GM19455 (cell line): ENCODE measurements around the gene TAP1.
"Not testable (repeated sequence)": the region's sequence is repeated elsewhere in the genome, so short reads cannot be mapped to it uniquely, and the experiment has no call there.

Source experiments
- ATAC-seq: cut with Tn5 transposase; IDR thresholded peaks from one replicate; pipeline ENCODE4 v1.9.1; 2021; ENCODE audit not compliant: unreplicated experiment

The TAP1 gene

GRCh38 chr6:32805404-32805803, 48.1 kb downstream of the TAP1 start:
- ATAC-seq: not testable (repeated sequence)

- ATAC-seq: no peak
Observed at GRCh38 chr6:32803416-32803815, 50.1 kb downstream of the TAP1 start.

DNA sequence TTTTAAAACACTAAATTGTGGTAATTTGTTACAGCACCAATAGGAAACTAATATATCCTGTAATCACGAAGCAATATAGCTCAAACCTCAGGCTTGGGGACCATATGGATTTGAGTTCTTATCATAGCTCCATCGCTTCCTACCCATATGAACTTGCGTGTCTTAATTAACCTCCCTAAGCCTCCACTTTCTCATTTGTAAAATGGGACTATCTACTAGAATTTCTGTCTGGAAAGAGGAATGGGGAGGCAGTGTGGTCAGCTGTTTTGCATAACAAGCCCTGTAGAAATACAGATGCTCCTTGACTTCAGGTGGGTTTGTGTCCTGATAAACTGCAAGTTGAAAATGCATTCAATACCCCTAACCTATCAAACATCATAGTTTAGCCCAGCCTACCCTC, 53.8 kb downstream of the TAP1 start:
- no peak for ATAC-seq

- no peak for ATAC-seq
Observed at GRCh38 chr6:32799168-32799567, 54.3 kb downstream of the TAP1 start.

DNA sequence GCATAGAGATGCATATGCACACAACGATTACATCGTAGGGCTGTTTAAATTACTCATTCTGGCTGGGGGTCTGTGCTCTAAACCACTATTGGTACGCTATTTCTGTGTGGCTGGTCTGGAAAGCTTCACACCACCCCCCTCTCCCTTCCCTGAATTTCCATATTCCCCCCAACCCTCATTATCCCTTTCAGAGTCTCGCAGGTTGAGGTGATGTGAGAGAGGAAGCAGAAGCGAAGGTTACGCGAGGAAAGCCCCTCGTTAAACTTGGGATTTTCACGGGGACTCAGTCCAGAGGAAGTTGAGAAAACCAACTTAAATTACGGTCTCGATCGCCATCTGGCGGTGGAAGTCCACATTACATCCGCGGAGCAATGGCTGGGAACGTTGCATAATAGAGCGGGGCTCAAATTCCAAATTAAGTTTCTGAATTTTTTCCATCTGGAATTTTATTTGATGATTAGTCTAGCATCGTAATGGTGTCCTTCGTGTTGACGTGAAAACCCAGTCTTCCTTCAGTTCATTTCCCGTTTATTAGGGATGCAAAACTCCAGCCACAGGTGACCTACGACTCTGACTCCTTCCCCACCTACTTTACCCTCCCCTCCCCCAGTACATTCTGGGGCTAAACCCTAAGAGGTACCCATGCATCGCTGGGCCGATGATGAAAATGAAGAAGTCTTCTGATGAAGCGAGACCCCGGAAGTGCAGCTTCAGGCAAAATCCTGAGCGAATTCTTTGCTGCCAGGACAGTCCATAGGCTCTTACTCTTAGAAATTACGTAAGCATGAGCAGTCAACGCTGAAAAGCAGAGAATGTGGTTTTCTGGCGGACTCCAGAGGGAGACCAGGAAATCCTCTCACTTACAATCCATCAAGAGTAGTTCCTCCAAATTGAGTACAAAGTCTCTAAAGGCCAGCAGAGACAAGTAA, 56.4 kb downstream of the TAP1 start:
- no peak for ATAC-seq
